GM21447 (cell line): ENCODE results near the gene HELQ.
"Not testable (repeated sequence)": the region's sequence is repeated elsewhere in the genome, so short reads cannot be mapped to it uniquely, and the experiment has no call there.

Source experiments
- ATAC-seq: cut with Tn5 transposase; IDR thresholded peaks from one replicate; pipeline ENCODE4 v1.9.1; 2021; ENCODE audit not compliant: unreplicated experiment

HELQ gene

GRCh38 chr4:83436680-83437079, 18.9 kb downstream of the HELQ start:
- ATAC-seq = no peak

- ATAC-seq = no peak
Observed at GRCh38 chr4:83431200-83431599, 24.4 kb downstream of the HELQ start.

DNA sequence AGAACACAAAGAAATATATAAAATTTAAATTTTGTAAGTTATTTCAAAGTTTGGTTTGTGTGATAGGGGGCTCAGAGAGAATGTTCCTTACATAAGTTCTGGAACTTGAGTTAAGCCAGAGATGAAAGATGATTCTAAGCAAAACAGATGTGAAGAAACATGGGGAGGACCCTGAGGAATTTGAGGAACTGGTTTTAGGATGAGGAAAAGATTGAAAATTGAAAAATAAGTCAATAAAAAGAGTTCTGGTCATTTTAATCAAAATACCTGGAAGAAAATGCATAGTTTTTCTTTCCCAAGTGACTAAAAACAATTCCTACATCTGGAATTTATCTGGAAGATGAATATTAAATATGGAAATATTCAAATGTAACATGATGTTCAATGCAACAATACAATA, 37.4 kb downstream of the HELQ start:
- ATAC-seq = no peak

DNA sequence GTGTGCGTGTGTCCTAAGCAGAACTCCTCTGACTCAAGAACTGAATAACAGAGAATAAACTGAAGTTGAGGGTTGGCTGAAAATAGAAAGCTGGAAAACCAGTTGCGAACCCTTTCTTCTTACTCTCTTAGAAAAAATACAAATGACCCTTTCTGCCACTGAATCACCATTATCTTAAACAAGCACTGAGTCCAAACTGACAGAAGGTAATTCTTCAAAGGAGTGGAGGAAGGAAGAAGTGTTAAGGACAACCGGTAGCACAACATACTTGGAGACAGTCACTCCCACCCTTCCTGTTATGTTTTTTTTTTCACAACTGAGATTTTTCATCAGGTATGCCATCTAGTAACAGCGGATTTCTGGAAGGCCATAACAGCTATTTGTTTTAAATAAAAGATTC, 38.1 kb downstream of the HELQ start:
- no peak for ATAC-seq

- ATAC-seq = no peak
Observed at GRCh38 chr4:83413676-83414075, 41.9 kb downstream of the HELQ start.

- ATAC-seq = no peak
Observed at GRCh38 chr4:83408908-83409307, 46.7 kb downstream of the HELQ start.

- no peak for ATAC-seq
Observed at GRCh38 chr4:83405844-83406816, 49.5 kb downstream of the HELQ start.

DNA sequence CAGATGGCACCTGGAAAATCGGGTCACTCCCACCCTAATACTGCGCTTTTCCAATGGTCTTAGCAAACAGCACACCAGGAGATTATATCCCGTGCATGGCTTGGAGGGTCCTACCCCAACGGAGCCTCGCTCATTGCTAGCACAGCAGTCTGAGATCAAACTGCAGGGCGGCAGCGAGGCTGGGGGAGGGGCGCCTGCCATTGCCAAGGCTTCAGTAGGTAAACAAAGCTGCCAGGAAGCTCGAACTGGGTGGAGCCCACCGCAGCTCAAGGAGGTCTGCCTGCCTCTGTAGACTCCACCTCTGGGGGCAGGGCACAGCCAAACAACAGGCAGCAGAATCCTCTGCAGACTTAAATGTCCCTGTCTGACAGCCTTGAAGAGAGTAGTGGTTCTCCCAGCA, 57.5 kb downstream of the HELQ start:
- not testable (repeated sequence) for ATAC-seq

DNA sequence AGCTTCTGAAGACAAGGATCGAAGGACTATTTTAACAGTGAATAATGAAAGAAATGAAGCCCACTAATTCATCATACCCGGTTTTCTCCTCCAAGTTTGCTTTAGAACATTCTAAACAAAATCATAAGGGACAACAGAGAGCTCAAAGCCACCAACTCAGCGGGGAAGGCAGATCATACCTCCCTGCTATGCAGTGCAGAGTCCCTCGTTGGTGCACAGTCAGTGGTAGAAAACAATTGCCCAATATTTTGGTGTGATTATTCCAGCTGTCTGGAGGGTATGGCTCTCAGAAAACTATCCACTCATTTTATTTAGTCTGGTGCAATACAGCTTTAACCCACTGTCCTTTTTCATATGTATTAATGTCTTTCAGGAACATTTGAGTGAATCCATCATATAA, 61.7 kb downstream of the HELQ start:
- ATAC-seq = no peak

DNA sequence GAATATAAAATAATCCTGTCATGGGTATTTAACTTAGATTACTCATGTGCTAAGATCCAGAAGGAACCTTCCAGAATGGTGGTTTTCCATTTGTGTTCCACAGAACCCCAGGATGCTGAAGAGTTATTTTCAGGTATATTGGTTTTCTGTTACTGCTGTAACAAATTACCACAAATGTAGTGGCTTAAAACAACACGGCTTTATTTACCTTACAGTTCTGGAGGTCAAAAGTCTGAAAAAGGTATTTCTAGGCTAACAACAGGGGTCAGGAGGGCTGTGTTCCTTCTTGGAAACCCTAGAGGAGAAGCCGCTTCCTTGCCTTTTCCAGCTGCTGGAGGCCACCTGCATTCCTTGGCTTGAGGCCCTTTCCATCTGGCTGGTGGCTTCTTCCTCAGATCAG, 63.1 kb downstream of the HELQ start:
- ATAC-seq = no peak

DNA sequence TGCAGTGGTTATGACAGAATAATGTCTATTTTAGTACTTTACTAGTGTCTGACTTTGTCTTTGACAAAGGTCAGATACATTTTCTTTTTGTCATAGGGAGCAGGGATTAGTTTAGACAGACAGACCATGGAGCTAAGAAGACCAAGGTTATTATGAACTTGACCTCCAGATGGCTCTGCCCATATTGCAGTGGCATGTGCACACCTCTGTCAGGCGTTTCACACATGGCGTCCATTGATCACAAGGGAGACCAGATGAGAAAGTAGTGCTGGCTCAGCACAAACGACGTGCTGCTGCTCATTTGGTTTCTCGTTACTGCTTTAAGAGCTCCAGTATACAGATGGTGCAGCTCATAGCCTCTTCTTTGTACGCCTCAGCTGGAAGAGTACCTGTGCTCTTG, 64.7 kb downstream of the HELQ start:
- no peak for ATAC-seq

- ATAC-seq = no peak
Observed at GRCh38 chr4:83389756-83390505, 65.7 kb downstream of the HELQ start.

DNA sequence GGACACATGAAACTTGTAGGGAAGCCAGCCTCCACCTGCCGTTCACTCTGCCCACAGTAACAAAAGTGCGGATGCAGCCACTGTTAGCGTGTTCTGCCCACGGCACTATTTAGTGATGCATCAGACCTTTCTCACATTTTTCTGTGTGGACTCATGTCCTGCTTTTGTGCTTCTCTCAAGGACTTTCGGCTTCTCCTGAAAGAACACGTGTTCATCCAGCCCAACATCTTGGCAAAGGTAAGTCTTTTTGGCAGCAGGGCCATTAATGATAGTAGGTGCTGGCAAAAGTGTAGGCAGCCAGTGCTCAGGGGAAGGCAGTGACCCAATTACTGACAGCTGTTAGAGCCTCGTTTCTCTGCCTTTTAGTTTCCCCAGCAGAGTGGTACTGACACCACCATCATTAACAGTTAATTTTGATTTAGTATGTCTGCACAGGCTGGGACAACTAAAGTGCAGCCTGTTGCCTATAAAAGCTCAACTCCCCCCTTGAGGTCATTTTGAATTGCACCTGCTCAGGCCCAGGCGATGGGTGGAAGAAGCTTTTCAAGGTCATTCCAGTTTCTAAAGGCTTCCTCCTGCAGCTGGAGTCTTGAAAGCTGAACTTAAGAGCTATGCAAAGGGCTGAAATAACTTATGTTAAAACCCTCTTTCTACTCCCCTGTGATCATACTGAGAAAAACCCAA, 66.4 kb downstream of the HELQ start:
- ATAC-seq = no peak

GRCh38 chr4:83388313-83388676, 67.3 kb downstream of the HELQ start:
- no peak for ATAC-seq

DNA sequence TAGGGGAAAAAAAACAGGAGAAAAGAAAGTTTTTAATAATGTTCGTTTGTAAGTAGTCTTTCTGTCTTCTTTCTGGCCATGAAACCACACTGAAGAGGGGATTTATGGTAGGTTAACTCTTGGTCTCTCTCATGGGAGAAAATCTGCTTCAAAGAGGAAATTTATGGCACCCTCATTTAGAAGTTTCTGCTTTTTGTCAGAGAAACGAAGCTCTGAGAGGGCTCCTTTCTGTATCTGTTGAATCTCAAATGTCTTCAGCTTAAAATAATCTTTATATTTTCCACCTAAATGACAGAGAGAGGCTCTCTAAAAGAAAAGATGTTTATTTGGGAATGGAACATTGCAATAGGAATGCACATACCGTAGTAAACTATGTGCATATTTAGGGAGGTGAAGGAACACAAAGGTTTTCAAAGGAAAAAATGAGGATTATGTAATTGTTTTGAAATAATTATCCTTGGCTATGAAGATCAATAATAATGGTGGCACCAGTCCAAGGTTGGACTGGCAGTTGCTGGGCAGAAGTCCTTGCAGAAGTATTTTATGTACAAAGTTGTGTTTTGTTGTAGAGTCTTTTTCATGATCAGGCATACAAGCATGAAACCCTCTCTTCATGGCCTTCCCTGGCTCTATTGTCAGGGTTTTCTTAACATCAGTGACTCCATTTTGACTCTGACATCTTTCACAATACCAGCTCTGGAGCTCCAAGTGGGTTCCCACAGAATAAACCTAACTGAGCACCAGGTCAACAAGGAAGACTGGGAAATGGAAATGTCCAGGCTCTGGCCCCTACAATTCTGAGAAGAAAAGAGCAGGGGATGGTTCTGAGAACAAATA, 67.9 kb downstream of the HELQ start:
- no peak for ATAC-seq

DNA sequence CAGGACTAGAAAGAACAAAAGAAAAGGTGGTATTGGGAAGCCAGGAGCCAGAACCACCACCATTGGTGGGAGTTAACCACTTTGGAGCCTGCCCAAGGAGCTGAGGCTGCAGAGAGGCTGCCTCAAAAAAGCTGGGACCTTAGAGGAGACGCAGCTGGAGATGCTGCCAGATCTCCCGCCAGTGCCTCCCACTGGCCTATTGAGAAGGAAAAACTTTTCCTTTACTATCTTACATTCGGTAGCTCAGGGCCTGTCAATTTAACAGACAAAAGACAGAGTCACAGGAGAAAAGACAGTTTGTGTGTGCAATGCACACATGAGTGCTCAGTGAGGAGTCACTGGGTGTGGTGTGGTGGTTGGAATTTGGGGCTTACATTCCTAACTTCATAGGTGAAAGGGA, 68.6 kb downstream of the HELQ start:
- no peak for ATAC-seq

GRCh38 chr4:83382850-83383249, 72.8 kb downstream of the HELQ start:
- ATAC-seq = no peak

- ATAC-seq = no peak
Observed at GRCh38 chr4:83381173-83381572, 74.5 kb downstream of the HELQ start.

DNA sequence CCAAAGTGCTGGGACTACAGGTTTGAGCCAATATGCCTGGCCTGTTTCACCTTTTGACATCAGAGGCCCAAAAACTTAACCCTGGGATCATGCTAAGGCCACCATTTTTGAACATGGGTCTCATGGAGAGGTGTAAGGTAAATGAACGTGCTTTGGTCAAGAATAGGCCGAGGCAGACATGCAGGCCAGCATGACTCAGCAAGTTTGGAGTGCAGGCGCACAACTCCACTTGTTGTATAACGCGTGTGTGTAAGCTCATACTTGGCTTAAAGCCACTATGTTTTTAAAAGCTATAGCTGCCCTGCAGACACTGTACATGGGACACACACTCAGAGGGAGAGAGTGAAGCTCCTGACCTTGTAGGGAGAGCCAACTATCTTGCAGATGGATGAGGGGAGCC, 77.2 kb downstream of the HELQ start:
- ATAC-seq = no peak

GRCh38 chr4:83372931-83373330, 82.7 kb downstream of the HELQ start:
- no peak for ATAC-seq

- ATAC-seq = no peak
Observed at GRCh38 chr4:83371936-83372335, 83.7 kb downstream of the HELQ start.
